Natural killer cell treated with Interleukin-12 subunit alpha and Interleukin-12 subunit beta and Interleukin-15 and Interleukin-18, amount 100 ng/mL, for 72 hours (primary cell): ENCODE results near the gene LRRN2. TPM values are rescaled to one million over a fixed set of nuclear protein-coding genes. Genes with fewer than 3 reads are reported as not detected.

ENCODE experiments used
- ATAC-seq, 2 donors: fragments of 150-1000 bp; cut with Tn5 transposase in 1 of 2; sonication (Bioruptor Pico), chemical (Tn5 transposase) in 1 of 2; 2 replicates each; pipeline ENCODE4 v1.10.0; 2021
- DNase-seq: peaks from one replicate; pipeline ENCODE4 v3.0.0; 2022; ENCODE audit warnings: low spot score
- H3K27ac Mint-ChIP-seq, 2 donors: 1 replicate in 1 of 2; 2 replicates in 1 of 2; pipeline ENCODE4 v1.8.0; 2022; ENCODE audit warnings: mixed read lengths in 2 of 2, mild to moderate bottlenecking in 1 of 2, moderate library complexity in 1 of 2
- H3K27me3 Mint-ChIP-seq, 2 donors: 1 replicate in 1 of 2; 2 replicates in 1 of 2; pipeline ENCODE4 v1.8.0; 2022; ENCODE audit warnings: mixed read lengths in 2 of 2
- H3K36me3 Mint-ChIP-seq: one replicate; pipeline ENCODE4 v1.8.0; 2022; ENCODE audit warnings: mixed read lengths
- H3K4me1 Mint-ChIP-seq, 2 donors: 1 replicate in 1 of 2; 2 replicates in 1 of 2; pipeline ENCODE4 v1.8.0; 2022; ENCODE audit warnings: low read depth in 2 of 2, mixed read lengths in 2 of 2, mild to moderate bottlenecking in 1 of 2
- H3K4me3 Mint-ChIP-seq: one replicate; pipeline ENCODE4 v1.8.0; 2022; ENCODE audit warnings: mixed read lengths
- H3K9me3 Mint-ChIP-seq: 2 replicates; pipeline ENCODE4 v1.8.0; 2022; ENCODE audit warnings: mixed read lengths
- total RNA-seq, 2 donors: library from RNA; stranded (reverse); gene quantifications; one replicate each; pipeline ENCODE4 v1.2.3, GENCODE V29; 2022

Gene LRRN2
- total RNA-seq, 2 donors from 2014 or later = not detected

DNA sequence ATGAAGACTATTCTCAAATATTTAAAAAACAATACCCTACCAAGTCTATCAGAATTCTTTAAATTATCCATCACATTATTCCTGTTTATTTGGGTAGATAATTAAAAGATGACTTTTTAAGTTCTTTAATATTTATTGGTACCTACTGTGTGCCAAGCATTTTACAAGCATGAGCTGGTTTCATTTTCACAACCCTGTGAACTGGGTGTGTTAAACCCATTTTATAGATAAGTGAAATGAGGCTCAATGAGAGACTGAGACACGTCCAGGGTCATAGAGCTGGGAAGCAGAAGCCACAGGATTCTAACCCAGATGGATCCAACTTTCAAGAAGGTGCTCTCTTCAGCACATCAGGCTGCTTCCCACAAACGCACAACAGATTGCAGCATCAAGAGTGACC lies 12.3 kb downstream of the LRRN2 start:
- Mint-ChIP-seq H3K27me3 (peaks cover 0 to 3% of the 10 kb centered on the region in 2 donors), H3K4me3 (no peak overlapping the region), H3K4me1 (no peaks in the 10 kb centered on the region), H3K27ac (no peak overlapping the region), H3K9me3 (no peaks in the 10 kb centered on the region), H3K36me3 (no peaks in the 10 kb centered on the region)
- DNase-seq = no peak
- no peak for ATAC-seq

GRCh38 chr1:204672482-204673121 lies 12.9 kb downstream of the LRRN2 start:
- DNase-seq (no peak), ATAC-seq (no peak)
- no peaks in the 10 kb centered on the region for H3K36me3 Mint-ChIP-seq
- no peak overlapping the region for H3K4me3 Mint-ChIP-seq
- peaks cover 0 to under 1% of the 10 kb centered on the region in 2 donors for H3K4me1 Mint-ChIP-seq
- H3K27ac Mint-ChIP-seq = no peak overlapping the region
- H3K9me3 Mint-ChIP-seq = no peaks in the 10 kb centered on the region
- peaks cover 0 to 3% of the 10 kb centered on the region in 2 donors for H3K27me3 Mint-ChIP-seq

GRCh38 chr1:204672069-204672468 lies 13.5 kb downstream of the LRRN2 start:
- H3K36me3 Mint-ChIP-seq = no peaks in the 10 kb centered on the region

GRCh38 chr1:204670152-204670927 lies 15.2 kb downstream of the LRRN2 start:
- no peak overlapping the region for H3K4me3 Mint-ChIP-seq
- H3K27me3 Mint-ChIP-seq = no peaks in the 10 kb centered on the region
- DNase-seq (no peak), ATAC-seq (no peak)
- peaks cover 0 to 3% of the 10 kb centered on the region in 2 donors for H3K4me1 Mint-ChIP-seq
- no peak overlapping the region for H3K27ac Mint-ChIP-seq
- no peaks in the 10 kb centered on the region for H3K36me3 Mint-ChIP-seq
- H3K9me3 Mint-ChIP-seq = no peaks in the 10 kb centered on the region

More at GRCh38 chr1:204672069-204672468, 13.5 kb downstream of the LRRN2 start:
- Mint-ChIP-seq H3K4me1 (peaks cover 0 to 3% of the 10 kb centered on the region in 2 donors), H3K27ac (no peak overlapping the region), H3K4me3 (no peak overlapping the region), H3K9me3 (no peaks in the 10 kb centered on the region), H3K27me3 (no peaks in the 10 kb centered on the region)
- DNase-seq (no peak), ATAC-seq (no peak)

DNA sequence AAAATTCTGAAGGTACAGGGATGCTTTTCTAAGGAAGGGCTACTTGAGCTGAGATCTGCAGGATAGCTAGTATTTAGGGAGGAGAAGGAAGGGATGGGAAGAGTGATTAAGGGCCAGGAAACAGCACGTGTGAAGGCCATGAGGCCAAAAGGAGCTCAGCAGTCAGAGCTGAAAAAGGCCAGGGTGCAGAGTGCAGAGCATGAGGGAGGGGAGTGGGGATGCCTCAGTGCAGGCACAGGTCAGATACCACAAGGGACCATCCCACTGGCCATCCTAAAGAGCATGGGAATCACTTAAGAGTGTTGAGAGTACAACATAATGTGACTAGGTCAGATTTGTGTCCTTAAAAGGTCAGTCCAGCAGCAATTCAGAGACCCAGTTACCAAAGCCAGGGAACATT lies 16.0 kb downstream of the LRRN2 start:
- DNase-seq (no peak), ATAC-seq (no peak)
- Mint-ChIP-seq H3K36me3 (no peaks in the 10 kb centered on the region), H3K4me1 (peaks cover 0 to 3% of the 10 kb centered on the region in 2 donors), H3K27ac (no peak overlapping the region), H3K4me3 (no peak overlapping the region), H3K27me3 (peaks cover 3 to 5% of the 10 kb centered on the region in 2 donors), H3K9me3 (no peaks in the 10 kb centered on the region)

GRCh38 chr1:204664384-204664651 lies 21.2 kb downstream of the LRRN2 start:
- no peak for ATAC-seq
- Mint-ChIP-seq H3K36me3 (no peaks in the 10 kb centered on the region), H3K4me1 (peaks cover 0 to 3% of the 10 kb centered on the region in 2 donors), H3K9me3 (no peaks in the 10 kb centered on the region), H3K27me3 (peaks cover 15 to 22% of the 10 kb centered on the region in 2 donors), H3K27ac (no peak overlapping the region), H3K4me3 (no peak overlapping the region)
- DNase-seq = no peak

DNA sequence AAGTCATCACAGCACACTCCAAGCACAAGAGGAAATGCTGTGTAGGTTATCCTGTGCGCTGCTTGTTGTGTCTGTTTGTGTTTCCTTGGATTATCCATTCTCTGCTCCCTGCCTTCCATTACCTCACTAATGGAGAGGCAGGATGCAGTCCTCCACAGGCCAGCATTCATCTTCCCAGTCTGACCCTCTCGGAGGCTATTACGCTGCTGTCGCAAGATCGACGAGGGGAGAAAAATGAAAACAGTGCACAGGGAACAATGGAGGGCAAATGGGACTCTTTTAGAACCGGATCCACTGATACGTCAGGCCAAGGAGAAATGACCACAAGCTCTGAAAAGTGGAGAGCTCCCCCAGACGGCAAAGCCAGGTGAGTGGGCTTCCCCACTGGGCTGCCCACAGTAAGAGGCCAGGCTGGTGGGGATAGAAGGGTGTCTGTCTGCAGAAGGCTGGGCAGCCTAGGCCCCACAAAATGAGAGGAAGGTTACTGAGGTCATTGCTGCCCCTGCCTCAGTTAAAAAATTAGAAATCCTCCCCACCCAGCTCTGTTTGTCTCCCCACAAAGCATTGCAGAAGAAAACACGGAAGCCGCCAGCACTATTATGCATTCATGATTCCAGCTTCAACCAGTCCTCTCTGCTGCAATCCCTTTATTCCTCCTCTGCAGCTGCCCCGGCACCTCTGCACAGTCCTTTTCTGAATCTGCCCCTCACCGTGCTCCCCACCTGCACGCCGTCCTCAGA lies 21.7 kb downstream of the LRRN2 start:
- no peaks in the 10 kb centered on the region for H3K36me3 Mint-ChIP-seq
- H3K27me3 Mint-ChIP-seq = peaks cover 15 to 22% of the 10 kb centered on the region in 2 donors
- no peaks in the 10 kb centered on the region for H3K9me3 Mint-ChIP-seq
- no peak overlapping the region for H3K27ac Mint-ChIP-seq
- no peak for DNase-seq
- peaks cover 0 to 3% of the 10 kb centered on the region in 2 donors for H3K4me1 Mint-ChIP-seq
- H3K4me3 Mint-ChIP-seq = no peak overlapping the region
- ATAC-seq = no peak

DNA sequence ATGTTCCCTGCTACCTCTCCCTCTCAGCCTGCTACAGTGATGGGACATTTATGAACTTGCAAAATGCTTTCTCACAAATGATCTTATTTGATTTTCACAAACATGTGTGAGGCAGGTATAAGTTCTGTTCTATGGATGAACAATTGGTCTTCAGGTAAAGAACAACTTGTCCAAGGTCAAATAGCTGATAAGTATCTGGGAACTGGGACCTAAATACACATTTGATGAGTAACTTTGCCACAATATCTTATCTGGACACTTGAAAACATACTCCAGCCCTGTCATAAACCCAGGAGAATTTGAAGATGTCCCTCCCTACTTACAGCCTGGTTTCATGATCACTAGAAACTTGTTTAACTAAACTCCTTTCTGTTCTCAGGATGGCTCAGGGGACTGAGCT lies 23.0 kb downstream of the LRRN2 start:
- ATAC-seq (no peak), DNase-seq (no peak)
- peaks cover 0 to 2% of the 10 kb centered on the region in 2 donors for H3K4me1 Mint-ChIP-seq
- peaks cover 17 to 22% of the 10 kb centered on the region in 2 donors for H3K27me3 Mint-ChIP-seq
- no peaks in the 10 kb centered on the region for H3K36me3 Mint-ChIP-seq
- no peaks in the 10 kb centered on the region for H3K9me3 Mint-ChIP-seq
- no peak overlapping the region for H3K27ac Mint-ChIP-seq
- no peak overlapping the region for H3K4me3 Mint-ChIP-seq

DNA sequence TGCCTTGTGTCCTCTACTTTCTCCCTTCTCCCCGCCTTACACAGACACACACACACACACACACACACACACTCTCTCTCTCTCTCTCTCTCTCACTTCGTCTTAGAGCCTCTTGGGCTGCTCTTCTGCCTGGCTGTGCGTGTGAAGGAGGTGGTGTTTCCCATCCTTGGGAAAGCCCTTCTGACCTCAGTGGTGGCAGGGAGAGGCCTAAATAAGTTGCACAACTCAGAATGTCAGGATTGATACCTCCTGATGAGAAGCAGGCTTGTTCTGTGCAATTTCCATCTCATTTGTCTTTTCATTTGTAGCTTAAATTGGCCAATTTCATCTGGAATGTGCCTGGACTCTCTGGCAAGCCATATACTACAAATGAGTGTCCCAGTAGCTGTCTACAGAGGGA lies 25.0 kb downstream of the LRRN2 start:
- Mint-ChIP-seq H3K4me1 (no peaks in the 10 kb centered on the region), H3K36me3 (no peaks in the 10 kb centered on the region), H3K4me3 (no peak overlapping the region), H3K27ac (no peak overlapping the region), H3K9me3 (no peaks in the 10 kb centered on the region), H3K27me3 (peaks cover 21 to 29% of the 10 kb centered on the region in 2 donors)
- no peak for ATAC-seq
- DNase-seq = no peak

- no peaks in the 10 kb centered on the region for H3K4me1 Mint-ChIP-seq
- peaks cover 13 to 19% of the 10 kb centered on the region in 2 donors for H3K27me3 Mint-ChIP-seq
- ATAC-seq (peak in 1 of 2 donors; percentile 19), DNase-seq (no peak)
- no peaks in the 10 kb centered on the region for H3K9me3 Mint-ChIP-seq
- no peak overlapping the region for H3K4me3 Mint-ChIP-seq
- H3K36me3 Mint-ChIP-seq = no peaks in the 10 kb centered on the region
- H3K27ac Mint-ChIP-seq = no peak overlapping the region
These were observed 26.5 kb downstream of the LRRN2 start for GRCh38 chr1:204659056-204659455.

- H3K4me3 Mint-ChIP-seq = no peak overlapping the region
- no peak for DNase-seq
- peaks cover 10 to 20% of the 10 kb centered on the region in 2 donors for H3K27me3 Mint-ChIP-seq
- H3K4me1 Mint-ChIP-seq = no peaks in the 10 kb centered on the region
- no peak overlapping the region for H3K27ac Mint-ChIP-seq
- ATAC-seq = no peak
- no peaks in the 10 kb centered on the region for H3K36me3 Mint-ChIP-seq
- H3K9me3 Mint-ChIP-seq = no peaks in the 10 kb centered on the region
These were observed 27.2 kb downstream of the LRRN2 start for GRCh38 chr1:204658295-204658694.

DNA sequence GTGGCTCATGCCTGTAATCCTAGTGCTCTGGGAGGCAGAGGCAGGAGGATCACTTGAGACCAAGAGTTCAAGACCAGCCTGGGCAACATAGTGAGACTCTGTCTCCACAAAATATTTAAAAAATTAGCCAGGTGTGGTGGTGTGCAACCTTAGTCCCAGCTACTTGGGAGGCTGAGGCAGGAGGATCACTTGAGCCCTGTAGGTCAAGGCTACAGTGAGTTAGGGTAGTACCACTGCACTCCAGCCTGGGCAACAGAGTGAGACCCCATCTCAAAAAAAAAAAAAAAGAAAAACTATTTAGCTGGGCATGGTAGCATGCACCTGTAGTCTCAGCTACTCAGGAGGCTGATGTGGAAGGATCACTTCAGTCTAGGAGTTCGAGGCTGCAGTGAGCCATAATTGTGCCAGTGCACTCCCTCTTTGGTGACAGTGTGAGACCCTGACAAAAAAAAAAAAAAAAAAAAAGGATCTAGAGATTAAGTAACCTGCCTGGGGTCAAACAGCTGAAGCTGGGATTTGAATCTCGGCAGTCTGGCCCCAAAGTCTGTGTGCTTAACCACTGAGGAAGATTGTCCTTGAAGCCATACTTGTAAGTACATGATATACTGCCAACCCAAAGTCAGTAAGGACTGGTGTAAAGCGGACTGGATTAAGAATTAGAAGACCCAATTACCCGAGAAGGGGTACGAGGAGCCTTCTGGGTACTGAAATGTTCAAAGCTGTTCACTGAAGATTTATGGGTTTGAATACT lies 31.8 kb downstream of the LRRN2 start:
- H3K27ac Mint-ChIP-seq = no peak overlapping the region
- no peak for ATAC-seq
- DNase-seq = no peak
- no peaks in the 10 kb centered on the region for H3K4me1 Mint-ChIP-seq
- no peak overlapping the region for H3K4me3 Mint-ChIP-seq
- H3K36me3 Mint-ChIP-seq = no peaks in the 10 kb centered on the region
- peaks cover 16 to 23% of the 10 kb centered on the region in 2 donors for H3K27me3 Mint-ChIP-seq
- H3K9me3 Mint-ChIP-seq = no peaks in the 10 kb centered on the region

DNA sequence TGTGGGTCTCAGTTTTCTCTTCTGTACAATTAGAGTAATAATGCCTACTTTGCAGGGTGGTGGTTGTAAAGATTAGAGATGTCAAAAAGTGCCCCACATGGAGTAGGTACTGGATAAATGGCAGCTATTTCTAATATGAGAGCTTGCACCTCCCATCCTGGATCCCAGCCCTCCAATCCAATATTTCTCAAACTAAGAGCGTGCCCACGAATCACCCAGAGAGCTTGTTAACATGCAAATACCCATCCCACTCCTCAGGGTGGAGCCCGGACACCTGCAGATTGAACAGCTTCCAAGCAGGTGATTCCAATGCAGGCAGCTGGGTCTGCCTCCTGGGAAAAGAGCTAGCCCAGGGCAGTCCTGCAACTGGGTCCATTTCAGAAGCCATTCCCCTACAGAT lies 33.0 kb downstream of the LRRN2 start:
- Mint-ChIP-seq H3K4me3 (no peak overlapping the region), H3K4me1 (peaks cover under 1 to 2% of the 10 kb centered on the region in 2 donors), H3K9me3 (no peaks in the 10 kb centered on the region), H3K36me3 (no peaks in the 10 kb centered on the region), H3K27me3 (peaks cover 15 to 23% of the 10 kb centered on the region in 2 donors), H3K27ac (no peak overlapping the region)
- DNase-seq = no peak
- ATAC-seq = no peak
